HG03097 (cell line): Measurements from ENCODE around the gene SCAF11.

ENCODE experiments used
- ATAC-seq: cut with Tn5 transposase; IDR thresholded peaks from one replicate; pipeline ENCODE4 v1.9.1; 2021; ENCODE audit not compliant: unreplicated experiment, low FRiP score

Gene SCAF11

GRCh38 chr12:45918818-45919217 lies 71.6 kb downstream of the SCAF11 start:
- ATAC-seq = no peak

DNA sequence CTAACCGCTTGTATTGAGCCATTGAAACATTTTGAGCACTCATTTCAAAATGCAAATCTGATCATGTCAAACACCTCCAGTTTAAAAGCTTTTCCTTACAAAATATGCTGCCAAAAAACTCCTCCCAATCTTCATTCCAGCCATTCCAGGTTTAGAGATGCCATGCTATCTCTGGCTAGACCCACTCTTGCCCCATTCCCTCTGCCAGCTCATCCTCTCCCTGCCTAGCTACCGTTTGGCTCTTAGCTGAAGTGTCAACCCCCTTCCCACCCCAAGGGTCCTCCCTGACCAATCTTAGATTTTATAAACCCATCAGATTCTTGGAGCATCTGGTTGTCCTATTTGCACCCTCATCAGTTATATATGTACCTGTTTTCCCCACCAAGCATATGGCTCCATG lies 75.0 kb downstream of the SCAF11 start:
- ATAC-seq = no peak

GRCh38 chr12:45914090-45914489 lies 76.3 kb downstream of the SCAF11 start:
- no peak for ATAC-seq

GRCh38 chr12:45913631-45914030 lies 76.7 kb downstream of the SCAF11 start:
- no peak for ATAC-seq

DNA sequence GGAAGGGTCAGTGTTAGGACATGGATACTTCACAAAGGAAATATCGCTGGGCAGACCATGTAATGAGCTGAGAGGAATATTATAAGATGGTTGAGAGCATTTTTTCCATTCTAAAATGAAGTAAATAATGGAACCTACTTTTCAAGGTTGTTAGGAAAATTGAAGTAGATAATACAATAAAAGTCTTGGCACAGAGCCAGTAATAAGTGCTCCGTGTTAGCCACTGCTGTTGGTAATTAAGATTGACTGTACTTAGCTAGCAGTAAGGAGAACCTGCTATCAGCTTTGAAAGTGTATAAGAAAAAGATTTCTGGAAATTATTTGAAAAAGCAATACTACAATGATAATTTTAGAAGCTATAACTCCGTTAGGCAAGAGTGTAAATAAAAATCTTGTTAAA lies 77.6 kb downstream of the SCAF11 start:
- no peak for ATAC-seq

DNA sequence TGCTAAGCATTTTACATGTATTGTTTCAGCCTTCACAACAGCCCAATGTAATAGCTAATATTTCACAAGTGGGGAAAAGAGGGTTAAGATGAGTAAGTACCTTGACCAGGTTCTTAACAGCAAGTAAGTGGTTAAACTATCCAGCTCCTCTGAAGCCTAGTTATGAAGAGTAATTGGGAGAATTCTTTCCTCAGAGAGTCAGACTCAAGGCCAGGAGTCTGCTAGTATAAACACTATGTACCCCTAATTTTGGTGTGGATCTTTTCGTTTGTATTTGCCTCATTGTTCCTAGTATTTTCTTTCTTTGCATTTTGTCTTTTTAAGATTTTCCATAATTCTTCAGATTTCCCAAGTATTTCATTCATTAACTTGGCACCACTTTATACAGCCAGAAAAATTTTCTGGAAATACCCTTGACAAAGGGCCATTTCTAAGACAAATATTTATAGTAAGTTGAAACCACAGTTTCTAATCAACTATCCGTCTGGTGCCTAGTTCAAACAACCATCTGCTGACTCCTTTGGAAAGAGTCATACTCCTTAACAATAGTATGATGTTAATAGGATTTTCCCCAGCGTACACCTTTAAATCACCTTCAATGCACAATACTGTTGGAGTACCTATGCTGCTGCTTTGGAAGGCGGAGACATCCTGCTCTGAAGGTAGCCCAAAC lies 81.2 kb downstream of the SCAF11 start:
- no peak for ATAC-seq

DNA sequence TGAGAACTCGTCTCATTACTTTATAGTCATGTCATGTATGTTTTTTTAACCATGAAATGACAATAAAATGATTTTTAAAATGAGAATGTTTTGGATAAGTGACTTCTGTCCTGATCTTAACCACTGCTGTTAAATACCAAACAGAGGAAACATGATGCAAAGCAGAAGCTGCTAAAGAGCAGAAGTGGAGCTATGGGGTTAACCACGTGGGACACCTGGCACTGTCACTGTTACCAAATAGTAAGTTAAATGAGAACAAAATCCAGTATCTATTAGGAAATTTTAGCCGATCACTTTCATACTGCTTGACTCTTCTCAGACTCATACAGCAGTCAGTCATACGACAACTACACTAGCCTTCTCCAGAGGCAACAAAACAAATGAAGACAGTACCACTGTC lies 82.4 kb downstream of the SCAF11 start:
- ATAC-seq = no peak

DNA sequence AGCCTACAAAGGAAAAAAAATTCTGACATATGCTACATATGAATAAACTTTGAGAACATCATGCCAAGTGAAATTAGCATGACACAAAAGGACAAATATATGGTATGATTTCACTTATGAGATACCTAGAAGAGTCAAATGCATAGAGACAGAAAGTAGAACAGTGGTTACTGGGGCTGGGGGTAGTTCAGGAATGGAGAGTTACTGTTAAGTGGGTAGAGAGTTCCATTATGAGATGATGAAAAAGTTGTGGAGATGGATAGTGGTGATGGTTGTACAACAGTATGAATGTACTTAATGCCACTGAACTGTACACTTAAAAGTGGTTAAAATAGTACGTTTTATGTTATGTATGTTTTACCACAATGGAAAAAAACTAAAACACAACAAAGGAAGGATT lies 92.3 kb downstream of the SCAF11 start:
- no peak for ATAC-seq

DNA sequence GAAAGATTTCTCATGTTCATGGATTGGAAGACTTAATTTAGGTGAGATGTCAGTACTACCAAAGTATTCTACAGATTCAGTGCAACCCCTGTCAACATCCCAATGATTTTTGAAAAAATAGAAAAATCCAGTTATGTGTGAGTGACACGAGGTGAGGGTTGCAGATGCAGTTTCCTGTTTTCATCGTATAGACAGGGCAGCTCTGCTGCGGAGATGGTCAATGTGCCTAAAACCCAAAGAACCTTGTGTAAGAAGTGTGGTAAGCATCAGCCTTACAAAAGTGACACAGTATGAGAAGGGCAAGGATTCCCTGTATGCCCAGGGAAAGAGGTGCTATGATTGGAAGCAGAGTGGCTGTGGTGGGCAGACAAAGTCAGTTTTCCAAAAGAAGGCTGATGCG lies 94.4 kb downstream of the SCAF11 start:
- ATAC-seq = no peak

DNA sequence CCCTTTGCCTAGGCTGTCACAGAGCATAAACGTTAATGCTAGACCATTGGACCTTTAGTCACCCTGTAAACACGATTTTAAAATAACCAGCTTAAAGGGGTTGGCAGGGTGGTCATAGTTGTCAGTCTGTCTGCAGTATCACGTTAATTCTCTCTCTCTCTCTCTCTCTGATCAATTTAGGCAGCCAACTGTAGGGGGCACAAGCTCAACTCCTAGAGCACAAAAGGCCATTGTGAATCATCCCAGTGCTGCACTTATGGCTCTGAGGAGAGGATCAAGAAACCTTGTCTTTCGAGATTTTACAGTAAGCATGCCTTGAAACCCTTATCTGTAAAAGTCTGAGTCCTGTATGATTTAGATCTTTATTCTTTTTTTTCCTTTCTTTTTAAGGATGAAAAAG lies 97.1 kb downstream of the SCAF11 start:
- ATAC-seq = no peak

GRCh38 chr12:45890276-45890675 lies 100.1 kb downstream of the SCAF11 start:
- ATAC-seq = no peak

DNA sequence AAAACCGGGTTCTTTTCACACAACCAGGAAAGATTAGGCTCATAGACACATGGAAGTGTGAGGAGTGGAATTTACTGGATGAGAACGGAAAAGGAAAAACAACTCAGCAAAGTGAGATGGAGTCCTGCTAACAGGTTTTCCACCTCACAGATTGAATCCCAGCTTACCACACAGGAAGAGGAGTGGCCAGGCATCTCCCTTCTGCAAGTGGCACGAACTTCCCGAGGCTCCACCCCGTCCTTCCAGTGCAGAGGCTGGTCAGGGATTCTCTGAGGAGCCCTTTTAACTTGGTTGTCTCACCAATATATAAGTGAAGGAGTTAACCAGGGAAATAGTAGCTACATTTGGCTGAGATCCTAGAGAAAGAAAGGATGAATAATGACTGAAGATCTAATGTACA lies 102.8 kb downstream of the SCAF11 start:
- no peak for ATAC-seq

GRCh38 chr12:45886685-45887084 lies 103.7 kb downstream of the SCAF11 start:
- ATAC-seq = no peak

DNA sequence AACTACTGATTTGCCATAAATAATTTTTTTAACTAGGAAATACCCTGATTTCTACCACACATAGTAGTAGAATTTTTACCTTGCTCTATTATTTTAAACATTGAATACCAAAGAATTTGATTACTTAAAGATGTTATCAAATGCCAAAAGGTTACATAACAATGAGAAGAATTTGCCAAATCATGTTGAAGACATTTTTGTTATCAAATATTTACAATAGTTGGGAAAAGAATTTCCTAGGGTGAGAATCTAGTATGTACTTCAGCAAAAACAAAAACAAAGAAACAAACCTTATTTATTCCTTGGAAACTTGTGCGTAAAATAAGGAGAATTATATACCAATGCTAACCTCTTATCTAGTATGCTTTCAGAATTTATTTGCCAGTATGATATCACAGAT lies 107.2 kb downstream of the SCAF11 start:
- no peak for ATAC-seq

GRCh38 chr12:45880533-45880932 lies 109.8 kb downstream of the SCAF11 start:
- no peak for ATAC-seq

DNA sequence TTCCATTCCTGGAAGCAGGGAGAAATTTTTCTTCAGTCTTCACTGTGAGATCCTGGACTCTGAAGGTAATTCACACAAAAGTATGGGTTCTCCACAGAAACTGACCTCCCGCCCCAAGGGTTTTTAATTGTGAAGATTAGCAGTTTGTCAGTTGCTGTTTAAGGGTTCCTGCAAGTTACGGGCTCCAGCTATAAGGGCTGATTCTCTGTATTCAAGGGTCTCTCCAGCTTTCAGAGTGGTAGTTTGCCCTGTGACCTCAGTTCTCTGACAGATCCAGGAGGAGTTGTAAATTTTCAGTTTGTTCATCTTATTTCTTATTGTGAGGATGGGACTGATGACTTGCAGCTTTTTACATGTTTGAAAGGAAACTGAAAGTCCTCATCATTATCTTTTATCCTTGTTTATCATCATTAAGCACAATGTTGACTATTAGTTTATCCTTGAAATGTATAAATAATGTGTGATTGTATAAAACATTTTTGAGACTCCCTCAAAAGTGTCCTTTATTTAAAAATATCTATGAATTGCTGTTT lies 110.9 kb downstream of the SCAF11 start:
- ATAC-seq = no peak

GRCh38 chr12:45878630-45879255 lies 111.6 kb downstream of the SCAF11 start:
- ATAC-seq = no peak

- no peak for ATAC-seq
Measured at GRCh38 chr12:45877069-45877468, 113.3 kb downstream of the SCAF11 start.

DNA sequence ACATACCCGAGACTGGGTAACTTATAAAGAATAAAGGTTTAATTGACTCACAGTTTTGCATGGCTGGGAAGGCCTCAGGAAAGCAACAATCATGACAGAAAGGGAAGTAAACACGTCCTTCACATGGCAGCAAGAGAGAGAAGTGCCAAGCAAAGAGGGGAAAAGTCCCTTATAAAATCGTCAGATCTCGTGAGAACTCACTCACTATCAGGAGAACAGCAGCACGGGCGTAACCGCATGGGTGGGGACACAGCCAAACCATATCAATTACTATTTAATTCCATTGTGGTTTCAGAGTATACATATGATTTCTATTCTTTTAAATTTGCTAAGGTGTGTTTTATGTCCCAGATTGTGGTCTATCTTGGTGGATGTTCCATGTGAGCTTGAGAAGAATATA lies 117.9 kb downstream of the SCAF11 start:
- ATAC-seq = no peak
